NCI-H2171 treated with DMSO at 0.1 percent for 48 hours (cell line): ENCODE data around the gene PSMB9.

ENCODE experiments used
- DNase-seq: peaks from one replicate; lab custom pipeline; 2025; lab: John Stamatoyannopoulos, UW

The PSMB9 gene

GRCh38 chr6:32906539-32906938 lies 52.5 kb downstream of the PSMB9 start:
- DNase-seq: no peak

- no peak for DNase-seq
Measured at GRCh38 chr6:32908897-32909296, 54.9 kb downstream of the PSMB9 start.
